ENCODE data around the gene NAALADL2.

GRCh38 chr3:175456466-175456865, 597.3 kb downstream of the NAALADL2 start:
- no peak for TF ChIP-seq RFX5 (IDR thresholded peaks at IDR 0.05; ENCODE audit: borderline replicate concordance, low read depth, low read length)
- TF ChIP-seq TBP (IDR thresholded peaks at IDR 0.05; ENCODE audit: low read depth, low read length): no peak
- TF ChIP-seq, protein P1, sequence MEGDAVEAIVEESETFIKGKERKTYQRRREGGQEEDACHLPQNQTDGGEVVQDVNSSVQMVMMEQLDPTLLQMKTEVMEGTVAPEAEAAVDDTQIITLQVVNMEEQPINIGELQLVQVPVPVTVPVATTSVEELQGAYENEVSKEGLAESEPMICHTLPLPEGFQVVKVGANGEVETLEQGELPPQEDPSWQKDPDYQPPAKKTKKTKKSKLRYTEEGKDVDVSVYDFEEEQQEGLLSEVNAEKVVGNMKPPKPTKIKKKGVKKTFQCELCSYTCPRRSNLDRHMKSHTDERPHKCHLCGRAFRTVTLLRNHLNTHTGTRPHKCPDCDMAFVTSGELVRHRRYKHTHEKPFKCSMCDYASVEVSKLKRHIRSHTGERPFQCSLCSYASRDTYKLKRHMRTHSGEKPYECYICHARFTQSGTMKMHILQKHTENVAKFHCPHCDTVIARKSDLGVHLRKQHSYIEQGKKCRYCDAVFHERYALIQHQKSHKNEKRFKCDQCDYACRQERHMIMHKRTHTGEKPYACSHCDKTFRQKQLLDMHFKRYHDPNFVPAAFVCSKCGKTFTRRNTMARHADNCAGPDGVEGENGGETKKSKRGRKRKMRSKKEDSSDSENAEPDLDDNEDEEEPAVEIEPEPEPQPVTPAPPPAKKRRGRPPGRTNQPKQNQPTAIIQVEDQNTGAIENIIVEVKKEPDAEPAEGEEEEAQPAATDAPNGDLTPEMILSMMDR (IDR thresholded peaks at IDR 0.05; ENCODE audit: control extremely low read depth in 1 of 3, insufficient read depth in 1 of 3, low read depth in 1 of 3, low read length in 3 of 3): no peak
- TF ChIP-seq POLR2A (IDR thresholded peaks at IDR 0.05; ENCODE audit: control extremely low read depth in 1 of 2, low read depth in 2 of 2, low read length in 2 of 2): no peak
- TF ChIP-seq, protein P2, sequence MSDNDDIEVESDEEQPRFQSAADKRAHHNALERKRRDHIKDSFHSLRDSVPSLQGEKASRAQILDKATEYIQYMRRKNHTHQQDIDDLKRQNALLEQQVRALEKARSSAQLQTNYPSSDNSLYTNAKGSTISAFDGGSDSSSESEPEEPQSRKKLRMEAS (IDR thresholded peaks at IDR 0.05): no peak
- TF ChIP-seq SP1 (IDR thresholded peaks at IDR 0.05; ENCODE audit: low read depth, low read length): no peak
- TF ChIP-seq HDAC6 (IDR thresholded peaks at IDR 0.05; ENCODE audit: low read depth, low read length): no peak
- no peak for TF ChIP-seq JUND (IDR thresholded peaks at IDR 0.05; ENCODE audit: low read length)
- no peak for TF ChIP-seq ASH2L (IDR thresholded peaks at IDR 0.05; ENCODE audit: low read length)
- no peak for TF ChIP-seq EZH2 (IDR thresholded peaks at IDR 0.05; ENCODE audit: low read depth, low read length, severe bottlenecking)
- no peak for TF ChIP-seq RAD21 (IDR thresholded peaks at IDR 0.05 in 1 of 2, conservative IDR thresholded peaks at IDR 0.05 in 1 of 2; ENCODE audit: low read depth in 2 of 2, low read length in 2 of 2)
